ENCODE measurements around the gene CUL2.
"Not testable (repeated sequence)": the region's sequence is repeated elsewhere in the genome, so short reads cannot be mapped to it uniquely, and the experiment has no call there.

CUL2 gene

GRCh38 chr10:35080261-35080660 lies 9.9 kb downstream of the CUL2 start:
- in situ Hi-C loops (cut with MboI; ENCODE audit: low sequenced_read_pairs) = not testable (repeated sequence)

DNA sequence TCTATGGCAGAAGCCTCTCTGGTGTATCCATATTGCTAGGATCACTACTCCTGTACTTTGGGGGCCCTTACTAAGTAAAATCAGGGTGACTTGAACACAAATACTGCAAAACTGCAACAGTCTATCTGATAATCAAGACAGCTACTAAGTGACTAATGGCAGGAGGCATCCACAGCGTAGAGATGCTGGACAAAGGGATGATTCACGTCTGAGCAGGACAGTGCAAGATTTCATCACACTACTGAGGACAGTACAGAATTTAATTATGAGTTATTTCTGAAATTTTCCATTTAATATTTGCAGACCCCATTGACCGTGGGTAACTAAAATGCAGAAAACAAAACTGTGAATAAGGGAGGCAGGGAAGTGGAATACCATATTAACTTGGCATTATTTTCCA lies 10.4 kb downstream of the CUL2 start:
- in situ Hi-C loops (cut with MboI; ENCODE audit: low sequenced_read_pairs) = no loop called here

DNA sequence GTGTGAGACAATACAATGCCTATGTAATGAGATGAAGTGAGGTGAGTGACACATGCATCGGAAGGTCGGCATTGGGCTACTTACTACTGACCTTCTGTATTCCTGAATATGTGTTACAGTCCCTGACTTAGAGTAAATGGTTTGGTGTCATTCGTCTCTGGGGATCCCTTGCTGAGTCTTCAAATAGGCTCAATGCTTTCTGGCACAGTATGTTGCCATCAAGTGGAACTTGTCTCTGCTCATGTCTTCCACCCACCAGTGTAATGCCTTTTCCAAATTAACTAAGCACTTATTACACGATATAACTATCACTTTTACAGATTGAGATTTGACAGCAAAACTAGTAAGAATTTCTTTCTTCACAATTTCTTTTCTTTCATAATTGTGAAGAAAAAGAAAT lies 10.9 kb downstream of the CUL2 start:
- in situ Hi-C loops (cut with MboI; ENCODE audit: low sequenced_read_pairs) = no loop called here

- in situ Hi-C loops (cut with MboI; ENCODE audit: low sequenced_read_pairs) = no loop called here
These were observed 14.9 kb downstream of the CUL2 start for GRCh38 chr10:35075228-35075627.

DNA sequence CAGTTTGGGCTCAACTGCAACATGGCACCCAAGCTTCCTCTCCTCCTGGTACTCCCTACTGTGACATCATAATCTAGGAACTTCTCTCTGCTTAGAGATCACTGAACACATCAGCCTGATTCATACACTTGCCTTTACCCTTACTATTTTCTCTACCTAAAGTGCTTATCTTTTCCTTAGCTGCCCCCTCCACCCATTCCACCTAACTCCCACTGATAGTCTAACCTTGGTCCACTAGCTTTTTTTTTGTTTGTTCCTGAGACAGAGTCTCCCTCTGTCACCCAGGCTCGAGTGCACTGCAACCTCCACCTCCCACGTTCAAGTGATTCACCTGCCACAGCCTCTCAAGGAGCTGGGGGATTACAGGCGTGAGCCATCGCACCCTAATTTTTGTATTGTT lies 15.9 kb downstream of the CUL2 start:
- in situ Hi-C loops (cut with MboI; ENCODE audit: low sequenced_read_pairs) = no loop called here

GRCh38 chr10:35070521-35070920 lies 19.6 kb downstream of the CUL2 start:
- in situ Hi-C loops (cut with MboI; ENCODE audit: low sequenced_read_pairs) = no loop called here

- in situ Hi-C loops (cut with MboI; ENCODE audit: low sequenced_read_pairs) = no loop called here
These were observed 26.2 kb downstream of the CUL2 start for GRCh38 chr10:35063837-35064454.

- in situ Hi-C loops (cut with MboI; ENCODE audit: low sequenced_read_pairs) = no loop called here
These were observed 30.7 kb downstream of the CUL2 start for GRCh38 chr10:35059481-35059880.

DNA sequence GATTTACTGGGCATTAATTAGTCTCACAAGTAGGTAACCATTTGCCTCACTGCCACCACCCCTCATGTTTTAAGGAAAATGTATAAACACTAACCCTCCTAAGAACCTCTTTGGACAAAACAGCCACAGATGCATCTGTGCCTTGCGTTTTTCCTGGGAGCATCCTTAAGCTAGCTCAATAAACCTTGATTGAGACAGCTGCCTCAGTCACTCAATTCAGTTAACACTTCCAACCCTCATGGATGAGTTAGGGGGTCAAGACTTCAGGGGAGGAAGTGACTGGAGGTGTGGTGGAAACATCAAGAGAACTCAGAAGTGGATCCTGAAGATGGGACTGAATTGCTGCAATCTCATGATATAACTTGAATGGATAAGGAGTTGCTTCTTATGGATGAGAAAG lies 31.5 kb downstream of the CUL2 start:
- in situ Hi-C loops (cut with MboI; ENCODE audit: low sequenced_read_pairs) = no loop called here

- in situ Hi-C loops (cut with MboI; ENCODE audit: low sequenced_read_pairs) = no loop called here
These were observed 32.0 kb downstream of the CUL2 start for GRCh38 chr10:35058134-35058533.

GRCh38 chr10:35056686-35057085 lies 33.5 kb downstream of the CUL2 start:
- in situ Hi-C loops (cut with MboI; ENCODE audit: low sequenced_read_pairs) = no loop called here

- in situ Hi-C loops (cut with MboI; ENCODE audit: low sequenced_read_pairs) = no loop called here
These were observed 34.0 kb downstream of the CUL2 start for GRCh38 chr10:35056133-35056532.

DNA sequence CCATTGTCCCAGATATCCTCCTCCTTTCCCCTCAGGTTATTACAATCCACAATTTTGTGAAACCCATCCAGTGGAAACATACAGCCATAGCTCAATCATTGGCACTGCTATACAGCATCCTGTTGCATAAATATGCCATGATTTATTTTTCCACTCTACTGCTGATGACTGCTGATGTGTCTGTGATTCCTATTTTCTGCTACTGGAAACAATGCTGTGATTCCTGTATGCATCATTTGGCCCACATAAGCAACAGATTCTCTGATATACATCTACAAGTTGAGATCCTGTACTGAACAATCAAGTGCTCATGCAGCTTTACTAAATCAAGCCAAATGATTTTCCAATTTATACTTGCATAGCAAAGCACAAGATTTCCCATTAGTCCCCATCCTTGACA lies 39.6 kb downstream of the CUL2 start:
- in situ Hi-C loops (cut with MboI; ENCODE audit: low sequenced_read_pairs) = no loop called here

DNA sequence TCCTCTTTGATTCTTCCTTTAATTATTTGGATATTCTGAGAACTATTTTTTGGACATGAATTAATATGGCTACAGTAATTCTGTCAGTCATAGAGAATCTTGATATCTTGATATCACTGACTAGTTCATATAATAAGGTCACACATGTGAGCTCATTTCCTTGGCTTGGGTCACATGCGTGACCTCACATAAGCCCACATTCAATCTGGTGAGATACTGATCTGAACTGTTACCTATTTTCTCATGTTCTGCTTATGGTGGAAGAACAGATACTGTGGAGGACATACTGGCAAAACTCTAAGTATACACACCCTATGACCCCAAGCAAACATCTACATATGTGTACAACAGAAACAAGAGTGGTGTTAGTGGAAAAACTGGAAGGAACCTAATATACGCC lies 44.1 kb downstream of the CUL2 start:
- in situ Hi-C loops (cut with MboI; ENCODE audit: low sequenced_read_pairs) = no loop called here

- in situ Hi-C loops (cut with MboI; ENCODE audit: low sequenced_read_pairs) = not testable (repeated sequence)
These were observed 44.9 kb downstream of the CUL2 start for GRCh38 chr10:35045275-35045674.

DNA sequence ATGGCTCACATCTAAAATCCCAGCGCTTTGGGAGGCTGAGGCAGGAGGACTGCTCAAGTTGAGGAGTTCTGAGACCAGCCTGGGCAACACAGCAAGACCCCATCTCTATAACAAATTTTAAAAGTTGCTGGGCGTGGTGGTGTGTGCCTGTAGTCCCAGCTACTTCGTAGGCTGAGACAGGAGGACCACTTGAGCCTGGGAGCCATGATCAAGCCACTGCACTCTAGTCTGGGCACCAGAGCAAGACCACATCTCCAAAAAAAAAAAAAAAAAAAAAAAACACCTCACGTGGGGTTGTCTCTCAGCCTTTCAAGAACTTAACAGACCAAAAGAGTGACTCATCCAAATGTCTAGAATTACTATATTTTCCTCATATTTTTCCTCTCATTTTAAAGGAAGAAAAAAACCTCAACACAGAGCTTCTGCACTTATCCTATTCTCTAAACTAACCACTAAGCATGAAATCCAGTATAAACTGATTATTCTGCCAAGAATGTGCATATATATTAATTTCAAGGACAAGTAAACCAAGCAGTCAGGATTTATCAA lies 46.3 kb downstream of the CUL2 start:
- in situ Hi-C loops (cut with MboI; ENCODE audit: low sequenced_read_pairs) = no loop called here

GRCh38 chr10:35042783-35043182 lies 47.4 kb downstream of the CUL2 start:
- in situ Hi-C loops (cut with MboI; ENCODE audit: low sequenced_read_pairs) = no loop called here

GRCh38 chr10:35041502-35041879 lies 48.6 kb downstream of the CUL2 start:
- in situ Hi-C loops (cut with MboI; ENCODE audit: low sequenced_read_pairs) = no loop called here

DNA sequence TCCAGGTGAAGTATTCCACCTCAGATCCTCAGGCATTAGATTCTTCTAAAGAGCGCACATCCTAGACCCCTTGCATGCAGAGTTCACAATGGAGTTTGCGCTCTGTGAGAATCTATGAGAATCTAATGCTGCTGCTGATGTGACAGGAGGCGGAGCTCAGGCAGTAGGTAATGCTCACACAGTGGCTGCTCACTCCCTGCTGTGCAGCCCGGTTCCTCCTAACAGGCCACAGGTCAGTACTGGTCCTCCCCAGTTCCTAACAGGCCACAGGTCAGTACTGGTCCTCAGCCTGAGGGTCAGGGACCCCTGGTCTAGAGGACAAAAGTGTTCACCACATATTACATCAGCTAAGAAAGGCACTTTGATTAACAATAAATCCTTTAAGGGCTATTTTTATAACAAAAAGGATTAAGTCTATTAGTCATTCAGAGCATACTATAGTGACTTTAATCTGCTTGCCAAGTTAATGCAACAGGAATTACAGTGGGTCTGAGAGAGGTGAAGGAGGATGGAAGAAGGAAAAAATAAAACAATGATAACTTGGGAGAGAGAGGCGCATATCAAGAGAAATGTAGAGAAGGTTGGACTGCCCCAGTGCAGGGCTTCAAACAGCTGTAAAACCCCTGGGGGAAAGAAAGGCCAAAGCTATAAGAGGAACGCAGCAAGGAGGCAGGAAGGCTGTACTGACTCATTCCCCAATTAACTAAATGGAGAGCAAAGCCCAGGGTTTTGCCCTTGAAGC lies 49.2 kb downstream of the CUL2 start:
- in situ Hi-C loops (cut with MboI; ENCODE audit: low sequenced_read_pairs) = no loop called here

DNA sequence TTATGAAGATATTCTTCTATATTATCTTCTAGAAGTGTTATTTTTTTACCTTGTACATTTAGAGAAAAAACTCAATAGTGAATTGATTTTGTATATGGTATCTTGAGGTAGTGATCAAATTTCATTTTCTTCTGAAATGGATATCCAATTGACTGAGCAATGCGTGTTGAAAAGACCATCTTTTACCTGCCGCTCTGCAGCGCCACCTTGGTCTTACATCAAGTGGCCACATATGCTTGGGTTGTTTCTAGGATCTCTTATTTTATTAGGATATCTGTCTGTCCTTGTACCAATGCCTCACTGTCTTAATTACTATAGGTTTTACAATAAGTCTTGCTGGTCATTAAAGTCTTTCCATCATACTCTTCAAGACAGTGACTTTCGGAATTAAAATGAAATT lies 53.0 kb downstream of the CUL2 start:
- in situ Hi-C loops (cut with MboI; ENCODE audit: low sequenced_read_pairs) = no loop called here

- in situ Hi-C loops (cut with MboI; ENCODE audit: low sequenced_read_pairs) = no loop called here
These were observed 54.5 kb downstream of the CUL2 start for GRCh38 chr10:35035606-35036005.

- in situ Hi-C loops (cut with MboI; ENCODE audit: low sequenced_read_pairs) = no loop called here
These were observed 62.6 kb downstream of the CUL2 start for GRCh38 chr10:35027567-35027966.

DNA sequence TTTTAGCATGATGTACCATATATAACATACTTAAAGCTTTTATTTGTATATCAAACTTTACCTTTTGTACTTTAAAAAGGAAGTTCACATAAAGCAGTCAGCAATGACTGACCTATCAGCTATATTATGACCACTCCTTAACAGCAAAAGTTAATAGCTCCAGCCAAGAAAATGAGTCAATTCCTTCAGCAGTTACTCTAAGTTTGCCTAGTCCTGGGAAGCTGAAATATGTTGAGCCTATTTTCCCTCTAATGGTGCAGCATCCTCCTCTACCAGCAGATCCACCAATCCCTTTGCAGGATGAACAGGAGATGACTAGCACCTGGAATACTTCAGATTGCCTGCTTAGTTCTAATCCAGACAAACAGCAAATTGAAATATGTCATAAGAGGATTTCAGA lies 64.2 kb downstream of the CUL2 start:
- in situ Hi-C loops (cut with MboI; ENCODE audit: low sequenced_read_pairs) = no loop called here

Data from HL-60/S4 treated with retinoic acid at 250 ng/mL for 4 days and 3 days (cell line).